SIG-M5 treated with dmso at 0.1 percent for 504 hours (cell line): ENCODE data around the gene AACS.
"Not testable (repeated sequence)": the region's sequence is repeated elsewhere in the genome, so short reads cannot be mapped to it uniquely, and the experiment has no call there.

Experiments used
- DNase-seq: peaks from one replicate; lab custom pipeline; 2025; ENCODE audit not compliant: unreplicated experiment; lab: John Stamatoyannopoulos, UW

The AACS gene

DNA sequence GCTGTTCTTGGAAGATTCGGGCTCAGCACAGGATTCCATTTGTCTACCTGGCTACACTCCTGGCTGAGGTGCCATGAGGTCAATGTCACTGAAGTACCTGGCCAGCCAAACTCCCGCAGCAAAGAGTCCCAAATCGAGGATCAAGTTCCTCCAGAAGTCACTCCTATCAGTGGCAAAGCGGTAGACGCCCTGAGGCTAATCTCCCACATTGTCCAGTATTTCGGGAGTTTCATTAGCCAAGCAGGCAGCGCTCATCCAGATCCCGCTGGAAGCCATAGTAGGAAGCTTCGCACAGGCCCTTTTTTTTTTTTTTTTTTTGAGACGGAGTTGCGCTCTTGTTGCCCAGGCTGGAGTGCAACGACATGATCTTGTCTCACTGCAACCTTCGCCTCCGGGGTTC lies 8.9 kb upstream of the AACS start:
- DNase-seq = no peak

DNA sequence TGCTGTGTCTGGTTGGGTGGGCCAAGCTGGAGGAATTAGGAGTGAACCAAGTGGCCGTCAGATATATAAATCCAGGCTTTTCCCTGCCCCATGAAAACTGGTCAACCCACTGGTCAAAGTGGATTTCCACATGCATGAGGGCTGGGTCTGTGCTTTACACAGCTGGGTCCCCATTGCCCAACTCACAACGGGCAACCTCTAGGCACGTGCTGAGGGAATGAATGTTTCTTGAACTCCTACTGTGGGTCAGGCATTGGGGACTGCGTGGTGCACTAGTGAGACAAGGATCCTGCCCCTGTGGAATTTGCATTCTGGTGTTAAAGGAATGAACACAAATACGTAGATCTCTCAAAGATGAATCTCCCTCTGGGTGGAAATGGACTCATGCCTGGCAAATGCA lies 7.5 kb upstream of the AACS start:
- DNase-seq = no peak

DNA sequence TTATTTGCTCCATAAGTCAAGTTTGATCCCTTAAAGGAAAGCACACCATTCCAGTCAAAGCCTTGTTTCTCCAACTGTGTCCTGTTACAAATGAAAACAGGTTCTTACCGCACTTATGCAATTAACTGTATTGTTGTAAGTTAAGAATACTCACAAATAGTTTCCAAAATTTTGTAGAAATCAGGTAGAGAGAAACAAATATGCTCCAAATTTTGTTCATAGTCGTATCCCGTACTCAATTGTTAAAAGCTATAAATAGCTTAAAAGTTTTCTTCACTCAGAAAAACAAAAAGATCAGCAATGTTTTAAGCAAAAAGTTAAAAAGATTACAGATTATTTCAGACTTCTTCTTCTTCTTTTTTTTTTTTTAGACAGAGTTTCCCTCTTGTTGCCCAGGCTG lies 4.0 kb upstream of the AACS start:
- DNase-seq = no peak

DNA sequence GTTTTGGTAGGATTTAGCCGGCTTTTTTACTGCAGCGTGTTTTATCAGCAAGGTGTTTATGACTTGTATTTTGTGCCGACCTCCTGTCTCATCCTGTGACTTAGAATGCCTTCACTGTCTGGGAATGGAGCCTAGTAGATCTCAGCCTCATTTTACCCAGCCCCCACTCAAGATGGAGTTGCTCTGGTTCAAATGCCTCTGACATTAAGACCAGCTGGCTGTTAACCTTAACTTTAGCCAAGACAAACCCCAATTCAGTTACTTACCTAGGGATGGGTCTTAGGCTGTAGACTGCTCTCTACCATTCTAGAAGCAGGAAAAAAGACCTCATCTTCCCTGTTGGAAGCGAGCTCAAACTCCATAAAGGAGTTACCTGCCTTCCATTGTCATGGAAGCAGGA lies 1.7 kb upstream of the AACS start:
- not testable (repeated sequence) for DNase-seq

DNA sequence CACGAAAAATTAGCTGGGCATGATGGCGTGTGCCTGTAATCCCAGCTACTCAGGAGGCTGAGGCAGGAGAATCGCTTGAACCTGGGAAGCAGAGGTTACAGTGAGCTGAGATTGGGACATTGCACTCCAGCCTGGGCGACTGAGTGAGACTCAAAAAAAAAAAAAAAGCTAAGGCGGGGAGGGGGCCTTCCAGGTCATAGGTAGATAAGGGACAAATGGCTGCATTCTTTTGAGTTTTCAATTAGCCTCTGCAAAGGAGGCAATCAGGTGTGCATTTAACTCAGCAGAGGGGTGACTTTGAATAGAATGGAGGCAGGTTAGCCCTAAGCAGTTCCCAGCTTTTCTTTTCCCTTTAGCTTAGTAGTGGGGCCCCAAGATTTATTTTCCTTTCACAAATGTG lies 743 bp upstream of the AACS start:
- no peak for DNase-seq

DNA sequence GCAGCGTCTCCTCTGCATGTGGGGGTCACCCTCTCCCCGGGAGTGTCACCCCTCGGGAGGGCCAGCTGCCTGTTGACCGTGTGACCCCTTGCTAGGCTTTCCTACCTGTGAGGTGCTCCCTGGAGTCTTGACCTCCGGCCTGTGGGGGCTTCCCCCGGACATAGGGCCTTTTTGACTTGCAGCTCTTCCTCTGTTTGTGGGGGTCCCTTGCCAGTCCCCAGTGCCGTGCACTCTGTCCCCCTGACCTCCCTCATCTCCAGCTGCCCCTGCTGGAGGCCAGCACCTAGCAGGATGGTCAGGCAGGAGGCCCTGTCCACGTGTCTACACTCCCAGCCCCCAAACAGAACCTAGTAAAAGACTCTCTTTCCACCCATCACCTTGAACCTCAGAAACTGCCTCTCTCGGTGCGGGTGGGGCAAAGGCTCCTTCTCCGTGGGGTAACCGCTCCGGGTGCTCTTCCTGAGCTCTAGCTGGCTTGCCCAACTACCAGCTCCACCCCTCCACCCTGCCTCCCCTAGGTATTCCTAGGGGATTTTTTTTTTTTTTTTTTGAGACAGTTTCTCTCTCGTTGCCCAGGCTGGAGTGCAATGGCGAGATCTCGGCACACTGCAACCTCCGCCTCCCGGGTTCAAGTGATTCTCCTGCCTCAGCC lies 810 bp downstream of the AACS start:
- DNase-seq = no peak

DNA sequence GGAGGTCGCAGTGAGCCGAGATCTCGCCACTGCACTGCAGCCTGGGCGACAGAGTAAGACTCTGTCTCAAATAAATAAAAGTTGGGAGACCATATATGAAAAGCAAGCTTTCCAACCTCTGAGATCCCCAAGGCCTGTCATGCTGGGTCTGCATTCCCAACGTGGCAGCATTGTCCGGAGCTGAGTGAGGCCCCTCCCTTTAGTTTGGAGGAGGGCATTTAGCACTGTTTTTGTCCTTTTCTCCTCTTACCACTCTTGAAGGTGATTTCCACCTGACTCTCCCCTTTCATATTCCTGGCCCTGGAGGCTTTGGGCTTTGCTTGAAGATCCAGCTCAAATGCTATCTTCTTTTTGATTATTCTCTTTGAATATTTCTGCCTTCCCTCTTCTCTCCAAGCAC lies 3.2 kb downstream of the AACS start:
- no peak for DNase-seq

DNA sequence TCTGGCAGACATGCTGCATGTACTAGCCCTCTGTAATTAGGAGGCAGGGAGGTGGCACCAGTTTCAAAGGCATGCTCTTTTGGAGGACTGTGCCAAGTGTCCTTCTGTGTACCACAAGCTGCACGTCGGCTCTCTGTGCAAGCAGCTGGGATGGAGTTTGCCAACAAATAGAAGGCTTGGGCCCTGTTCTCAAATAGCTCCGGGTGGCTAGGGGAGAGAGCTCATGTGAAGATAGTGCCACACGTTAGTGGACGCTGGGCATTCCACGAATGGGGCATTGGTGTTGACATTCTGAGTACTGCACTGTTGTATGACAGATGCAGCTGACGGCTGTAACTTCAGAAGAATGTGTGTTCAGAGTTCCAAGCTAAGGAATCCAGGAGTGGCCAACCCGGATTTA lies 4.4 kb downstream of the AACS start:
- no peak for DNase-seq

DNA sequence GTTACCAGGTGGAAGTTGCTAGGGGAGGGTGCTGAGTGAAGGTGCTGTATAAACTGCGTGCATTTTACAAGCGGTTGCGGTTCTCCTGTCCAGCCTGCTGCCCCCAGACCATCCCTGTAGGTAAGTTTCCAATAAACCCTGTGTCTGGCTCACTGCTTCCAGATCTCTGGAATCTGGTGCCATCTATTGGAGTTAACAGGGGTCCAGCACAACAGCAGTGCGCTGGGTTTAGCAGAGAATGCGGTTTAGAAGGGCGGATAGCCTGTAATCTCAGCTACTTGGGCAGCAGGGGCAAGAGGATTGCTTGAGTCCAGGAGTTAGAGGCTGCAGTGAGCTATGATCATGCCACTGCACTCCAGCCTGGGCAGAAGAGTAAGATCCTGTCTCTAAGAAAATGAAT lies 4.9 kb downstream of the AACS start:
- DNase-seq = no peak

DNA sequence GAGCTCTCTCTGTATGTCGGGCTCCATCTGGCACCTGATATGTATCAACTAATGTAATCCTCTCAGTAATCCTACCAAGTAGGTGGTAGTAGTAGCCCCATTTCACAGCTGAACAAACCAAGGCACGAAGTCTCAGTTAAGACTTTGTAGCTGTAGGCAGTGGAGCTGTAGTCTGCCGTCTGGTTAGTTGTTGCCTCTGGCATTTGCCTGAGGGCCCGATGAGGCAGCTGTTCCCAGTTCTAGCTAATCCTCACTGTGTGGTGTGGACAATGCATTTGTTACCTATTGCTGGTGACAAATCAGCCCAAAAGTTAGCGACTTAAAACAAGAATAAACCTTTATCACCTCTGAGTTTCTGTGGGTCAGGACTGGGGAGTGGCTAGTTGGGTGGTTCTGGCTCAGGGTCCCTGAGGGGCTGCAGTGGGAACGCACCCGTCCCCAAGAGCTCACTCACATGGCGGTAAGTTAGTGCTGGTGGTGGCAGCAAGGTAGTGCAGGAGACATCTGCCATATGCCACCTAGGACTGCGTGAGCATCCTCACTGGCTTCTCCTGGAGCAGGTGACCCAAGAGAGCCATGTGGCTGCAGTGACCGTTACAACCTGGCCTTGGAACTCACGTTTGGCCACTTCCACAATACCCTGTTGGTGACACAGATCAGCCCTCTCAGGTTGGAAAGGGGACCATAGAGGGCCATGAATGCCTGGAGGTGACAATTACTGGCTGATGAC lies 5.6 kb downstream of the AACS start:
- DNase-seq = no peak

DNA sequence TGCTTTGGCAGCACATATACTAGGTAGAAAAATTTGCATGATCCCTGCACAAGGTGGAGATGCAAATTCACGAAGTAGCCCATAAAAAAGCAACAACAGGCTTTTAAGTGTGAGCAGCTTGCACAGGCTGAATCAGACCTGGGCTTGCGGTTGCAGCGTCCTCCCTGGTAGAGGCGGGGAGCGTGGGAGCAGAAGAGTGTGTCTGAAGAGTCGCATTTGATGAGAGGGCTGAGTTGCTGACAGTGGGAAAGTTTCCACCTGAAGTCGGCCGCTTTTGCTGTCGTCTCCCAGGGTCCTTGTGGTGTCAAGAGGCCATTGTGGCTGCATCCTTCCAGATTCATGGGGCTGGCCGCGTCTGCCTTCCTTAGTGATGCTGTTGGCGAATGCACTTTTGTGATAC lies 6.2 kb downstream of the AACS start:
- DNase-seq = no peak

DNA sequence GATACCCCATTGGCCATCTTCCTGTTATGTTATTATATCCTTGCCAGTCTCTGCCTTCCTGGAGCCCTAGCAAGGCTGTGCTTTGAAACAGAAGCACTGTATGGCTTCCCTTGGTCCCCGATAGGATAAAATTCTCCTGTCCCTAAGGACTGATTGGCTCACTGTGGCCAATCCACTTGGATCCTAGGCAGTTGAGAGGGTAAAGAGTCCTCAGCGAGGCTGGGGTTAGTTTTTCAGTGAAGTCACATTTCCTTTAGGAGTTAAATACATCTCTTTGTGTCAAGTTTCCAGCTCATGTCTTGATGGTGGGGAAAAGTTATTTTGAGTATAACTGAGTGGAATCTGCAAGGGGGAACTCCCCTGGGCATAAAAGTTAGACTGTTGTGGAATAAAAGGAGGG lies 7.3 kb downstream of the AACS start:
- no peak for DNase-seq

DNA sequence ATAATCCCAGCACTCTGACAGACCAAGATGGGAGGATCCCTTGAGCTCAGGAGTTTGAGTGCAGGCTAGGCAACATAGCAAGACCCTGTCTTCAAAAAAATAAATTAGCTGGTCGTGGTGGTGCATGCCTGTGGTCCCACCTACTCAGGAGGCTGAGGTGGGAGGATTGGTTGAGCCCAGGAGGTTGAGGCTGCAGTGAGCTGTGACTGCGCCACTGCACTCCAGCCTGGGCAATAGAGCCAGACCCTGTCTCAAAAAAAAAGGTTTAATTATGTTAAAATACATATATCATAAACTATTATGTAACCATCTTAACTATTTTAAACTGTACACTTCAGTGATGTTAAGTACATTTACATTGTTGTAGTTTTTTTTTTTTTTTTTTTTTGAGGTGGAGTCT lies 9.1 kb downstream of the AACS start:
- DNase-seq = not testable (repeated sequence)

DNA sequence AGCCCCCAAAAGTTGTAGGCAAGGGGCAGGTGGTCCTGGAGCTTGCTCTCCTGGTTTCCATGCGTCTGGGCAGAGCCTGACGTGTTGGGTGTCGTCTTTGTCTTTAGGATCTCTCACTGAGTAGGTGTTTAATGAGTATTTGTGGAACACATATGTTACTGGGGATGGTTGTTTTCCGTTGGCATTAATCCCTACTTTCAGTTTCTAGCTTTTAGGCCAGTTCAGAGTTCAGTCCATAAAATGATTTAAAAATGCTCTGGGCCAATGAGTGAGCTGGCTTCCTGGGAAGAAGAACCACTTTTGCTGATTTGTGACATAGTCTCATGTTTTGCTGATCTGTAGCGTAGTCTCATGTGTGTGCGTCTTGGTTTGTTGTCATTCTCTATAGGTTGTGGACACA lies 10.9 kb downstream of the AACS start:
- no peak for DNase-seq

DNA sequence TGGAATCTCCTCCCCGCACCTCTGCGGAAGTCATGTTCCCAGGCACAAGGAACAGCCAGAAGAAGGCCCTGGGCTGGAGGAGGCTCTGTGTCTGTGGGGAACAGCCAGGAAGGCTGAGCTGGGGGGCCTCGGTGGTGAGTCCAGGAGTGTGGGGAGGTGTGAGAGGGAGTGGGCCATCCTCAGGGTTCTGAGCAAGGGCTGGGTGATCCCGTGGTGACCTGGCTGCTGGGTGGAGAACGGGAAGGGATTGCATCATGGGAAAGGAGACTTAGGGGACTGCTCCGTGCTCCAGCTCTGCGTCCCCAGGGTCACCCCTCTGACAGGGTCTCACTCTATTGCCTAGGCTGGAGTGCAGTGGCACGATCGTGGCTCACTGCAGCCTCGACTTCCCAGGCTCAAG lies 13.8 kb downstream of the AACS start:
- DNase-seq = no peak

DNA sequence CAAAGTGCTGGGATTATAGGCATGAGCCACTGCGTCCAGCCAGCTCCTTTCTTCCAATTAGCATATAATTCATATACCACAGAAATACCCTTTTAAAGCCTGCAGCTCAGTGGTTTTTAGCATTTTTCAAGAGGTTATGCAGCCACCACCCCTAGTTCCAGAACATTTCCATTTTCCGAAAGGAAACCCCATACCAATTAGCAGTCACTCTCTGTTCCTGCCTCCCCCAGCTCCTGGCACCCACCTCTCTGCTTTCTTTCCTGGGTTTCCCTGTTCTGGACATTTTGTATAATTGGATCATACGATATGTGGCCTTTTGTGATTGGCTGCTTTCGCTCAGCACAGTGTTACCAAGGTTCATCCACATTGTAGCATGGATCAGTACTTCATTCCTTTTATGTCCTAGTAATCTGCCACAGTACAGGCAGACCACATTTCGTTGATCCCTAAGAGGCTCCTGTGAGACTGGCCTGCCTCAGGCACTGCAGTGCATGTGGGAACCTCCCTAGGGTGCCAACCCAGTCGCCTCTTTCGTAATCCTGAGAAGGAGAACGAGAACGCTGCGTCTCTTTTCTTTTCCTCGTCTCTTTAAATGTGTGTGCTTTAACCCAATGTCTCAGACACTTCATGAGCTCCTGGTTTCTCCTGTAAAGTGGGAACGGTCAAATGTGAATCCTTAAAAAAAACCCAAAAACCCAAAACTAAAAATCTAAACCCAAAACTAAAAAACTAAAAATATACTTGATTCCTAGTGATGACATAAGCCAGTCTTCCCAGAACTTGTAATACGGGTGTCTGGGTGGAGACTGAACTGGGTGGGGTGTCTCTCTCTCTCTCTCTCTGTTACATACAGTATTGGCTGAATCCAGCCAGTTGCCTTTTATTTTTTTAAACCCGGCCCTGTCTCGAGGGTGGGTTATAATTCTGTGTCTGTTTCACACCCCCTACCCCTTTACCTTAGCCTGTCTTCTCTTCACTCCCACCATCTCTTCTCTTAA lies 14.7 kb downstream of the AACS start:
- peak; percentile 73 for DNase-seq

DNA sequence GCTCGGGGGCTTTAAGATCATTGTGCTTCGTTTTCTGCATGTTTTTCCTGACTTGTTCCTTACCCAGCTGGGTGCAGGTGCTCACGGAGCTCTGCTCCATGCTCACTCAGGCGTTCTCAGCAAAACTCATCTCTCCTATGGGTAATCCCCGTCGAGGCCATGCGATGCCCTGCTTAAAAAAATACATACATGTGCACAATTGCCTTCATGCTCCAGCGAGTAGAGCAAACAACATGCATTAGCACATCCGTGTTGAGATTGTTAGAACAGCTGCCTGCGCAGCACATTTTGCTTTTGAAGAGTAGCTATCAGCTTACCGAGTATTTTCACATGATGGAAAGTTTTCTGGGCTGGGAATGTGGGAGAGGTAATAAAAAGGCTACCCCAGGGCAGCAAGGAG lies 16.2 kb downstream of the AACS start:
- no peak for DNase-seq

DNA sequence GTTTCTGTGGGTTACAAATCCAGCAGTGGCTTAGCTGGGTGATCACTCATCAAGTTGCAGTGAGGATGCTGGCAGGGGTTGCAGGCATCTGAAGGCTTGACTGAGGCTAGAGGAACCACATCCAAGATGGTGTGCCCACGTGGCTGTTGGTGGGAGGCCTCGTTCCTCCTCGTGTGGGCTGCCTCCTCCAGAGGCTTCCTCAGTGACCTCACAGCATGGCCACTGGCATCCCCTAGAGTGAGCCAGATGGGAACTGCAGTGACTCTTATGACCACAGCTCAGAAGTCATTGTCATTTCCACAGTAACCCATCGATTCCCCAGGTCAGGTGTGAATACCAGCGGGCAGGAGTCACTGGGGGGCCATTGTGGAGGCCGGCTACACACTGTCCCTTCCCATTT lies 17.8 kb downstream of the AACS start:
- no peak for DNase-seq

DNA sequence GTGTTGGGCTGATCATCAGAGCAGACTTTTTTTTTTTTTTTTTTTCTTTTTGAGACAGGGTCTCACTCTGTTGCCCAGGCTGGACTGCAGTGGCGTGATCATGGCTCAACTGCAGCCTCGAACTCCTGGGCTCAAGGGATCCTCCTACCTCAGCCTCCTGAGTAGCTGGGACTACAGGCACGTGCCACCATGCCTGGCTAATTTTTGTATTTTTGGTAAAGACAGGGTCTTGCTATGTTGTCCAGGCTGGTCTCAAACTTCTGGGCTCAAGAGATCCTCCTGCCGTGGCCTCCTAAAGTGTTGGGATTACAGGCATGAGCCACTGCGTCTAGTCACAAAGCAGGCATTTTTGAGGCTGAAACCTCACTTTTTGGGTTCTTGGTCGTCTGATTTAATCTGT lies 23.0 kb downstream of the AACS start:
- not testable (repeated sequence) for DNase-seq

DNA sequence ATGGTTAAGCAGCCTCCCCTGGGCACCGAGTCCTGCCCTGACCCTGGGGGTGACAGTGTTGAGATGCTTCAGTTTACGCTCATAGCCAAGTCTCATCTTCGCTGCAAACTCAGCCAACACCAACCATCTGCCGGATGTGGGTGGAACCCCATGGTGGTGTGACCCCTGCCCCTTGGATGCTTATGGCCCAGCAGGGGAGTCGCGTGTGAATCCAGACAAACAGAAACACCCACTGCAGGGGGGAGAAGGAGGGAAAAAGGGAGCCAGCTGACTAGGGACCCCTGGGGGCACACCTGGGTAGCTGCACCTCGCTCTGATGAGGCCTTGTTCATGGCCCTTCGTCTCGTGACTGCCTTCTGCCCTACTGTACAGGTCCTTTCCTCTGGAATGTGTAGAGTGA lies 23.8 kb downstream of the AACS start:
- no peak for DNase-seq

DNA sequence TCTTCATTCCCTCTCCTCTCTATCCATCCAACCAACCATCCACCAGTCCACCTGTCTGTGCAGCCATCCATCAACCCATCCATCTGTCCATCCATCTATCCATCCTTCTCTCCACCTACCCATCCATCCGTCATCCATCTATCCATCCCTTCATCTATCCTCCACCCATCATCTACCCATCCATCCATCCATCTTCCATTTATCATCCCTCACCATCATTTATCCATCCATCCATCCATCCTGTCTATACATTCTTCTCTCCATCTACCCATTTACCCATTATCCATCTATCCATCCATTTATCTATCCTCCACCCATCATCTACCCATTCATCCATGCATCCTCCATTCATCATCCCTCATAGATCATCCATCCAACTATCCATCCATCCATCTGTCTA lies 24.4 kb downstream of the AACS start:
- DNase-seq = no peak

DNA sequence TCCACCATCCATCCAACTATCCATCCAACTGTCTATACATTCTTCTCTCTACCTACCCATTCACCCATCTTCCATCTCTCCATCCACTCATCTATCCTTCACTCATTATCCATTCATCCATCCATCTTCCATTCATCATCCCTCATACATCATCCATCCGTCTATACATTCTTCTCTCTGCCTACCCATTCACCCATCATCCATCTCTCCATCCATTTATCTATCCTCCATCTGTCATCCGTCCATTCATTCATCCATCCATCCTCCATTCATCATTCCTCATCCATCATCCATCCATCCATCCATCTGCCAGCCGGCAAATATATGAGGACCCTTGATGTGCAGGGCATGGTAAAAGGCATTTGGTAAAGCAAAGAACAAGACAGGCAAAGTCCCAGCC lies 25.2 kb downstream of the AACS start:
- DNase-seq = no peak
